KMS-11 (cell line): ENCODE measurements around the gene PTGIR.

Source experiments
- H2AFZ ChIP-seq: fragments of 200-600 bp; sonication (generic); 2 replicates; pipeline ENCODE4 v1.6.1; 2016; ENCODE audit warnings: antibody characterized with exemption, mixed run types, low read depth
- H3K27ac ChIP-seq: fragments of 200-600 bp; sonication (generic); 2 replicates; pipeline ENCODE4 v1.6.1; 2016; ENCODE audit warnings: mild to moderate bottlenecking, mixed run types
- H3K27me3 ChIP-seq: fragments of 200-600 bp; sonication (generic); 2 replicates; pipeline ENCODE4 v1.6.1; 2017; ENCODE audit warnings: mild to moderate bottlenecking, low read depth, mixed run types, moderate library complexity; ENCODE audit not compliant: insufficient read depth
- H3K36me3 ChIP-seq: fragments of 200-600 bp; sonication (generic); 2 replicates; pipeline ENCODE4 v1.6.1; 2017; ENCODE audit warnings: mild to moderate bottlenecking, mixed run types; ENCODE audit not compliant: insufficient read depth
- H3K4me1 ChIP-seq: fragments of 200-600 bp; sonication (generic); 2 replicates; pipeline ENCODE4 v1.6.1; 2016; ENCODE audit warnings: mild to moderate bottlenecking, low read depth, mixed run types; ENCODE audit not compliant: poor library complexity, severe bottlenecking
- H3K4me2 ChIP-seq: fragments of 200-600 bp; sonication (generic); 2 replicates; pipeline ENCODE4 v1.7.0; 2016; ENCODE audit warnings: mild to moderate bottlenecking, mixed run types
- H3K4me3 ChIP-seq: fragments of 200-600 bp; sonication (generic); IDR thresholded peaks from 2 replicates; pipeline ENCODE4 v1.6.1; 2017; ENCODE audit warnings: low read depth, low read length, mixed read lengths; ENCODE audit not compliant: insufficient read depth
- H3K79me2 ChIP-seq: fragments of 200-600 bp; sonication (generic); 2 replicates; pipeline ENCODE4 v1.6.1; 2016; ENCODE audit warnings: low read depth, mixed run types; ENCODE audit not compliant: insufficient read depth
- H3K9ac ChIP-seq: fragments of 200-600 bp; sonication (generic); 2 replicates; pipeline ENCODE4 v1.6.1; 2016; ENCODE audit warnings: mild to moderate bottlenecking, mixed run types
- H4K20me1 ChIP-seq: fragments of 200-600 bp; sonication (generic); 2 replicates; pipeline ENCODE4 v1.6.1; 2016; ENCODE audit warnings: mild to moderate bottlenecking, mixed run types; ENCODE audit not compliant: insufficient read depth
- CTCF ChIP-seq: fragments of 200-600 bp; sonication (generic); conservative IDR thresholded peaks from 2 replicates; pipeline ENCODE4 v1.6.1; 2017; ENCODE audit warnings: low read depth, mild to moderate bottlenecking, antibody characterized with exemption, low read length, moderate library complexity, mixed read lengths

PTGIR gene

GRCh38 chr19:46634656-46635218 is 9.8 kb upstream of the PTGIR start:
- H3K4me1 ChIP-seq: peaks cover 26% of the 10 kb centered on the region
- peaks cover 73% of the 10 kb centered on the region for H3K27me3 ChIP-seq
- H3K9ac ChIP-seq: no peak overlapping the region
- no peak overlapping the region for H3K4me3 ChIP-seq
- peak overlapping the region; percentile 53; the same call in 1 of the 2 replicates for H2AFZ ChIP-seq
- no peaks in the 10 kb centered on the region for H4K20me1 ChIP-seq
- H3K79me2 ChIP-seq: no peaks in the 10 kb centered on the region
- peak overlapping the region; percentile 72; the same call in 1 of the 2 replicates for H3K4me2 ChIP-seq
- H3K27ac ChIP-seq: no peak overlapping the region
- no peaks in the 10 kb centered on the region for H3K36me3 ChIP-seq
- no peak for TF ChIP-seq CTCF

GRCh38 chr19:46634045-46634655 is 9.3 kb upstream of the PTGIR start:
- no peak overlapping the region for H3K27ac ChIP-seq
- peaks cover 20% of the 10 kb centered on the region for H3K4me1 ChIP-seq
- H2AFZ ChIP-seq: peak overlapping the region; percentile 87; the same call in 1 of the 2 replicates
- peak overlapping the region; percentile 14; the same call in 1 of the 2 replicates for H3K9ac ChIP-seq
- no peak overlapping the region for H3K4me3 ChIP-seq
- peaks cover 72% of the 10 kb centered on the region for H3K27me3 ChIP-seq
- no peaks in the 10 kb centered on the region for H3K79me2 ChIP-seq
- no peaks in the 10 kb centered on the region for H3K36me3 ChIP-seq
- H4K20me1 ChIP-seq: no peaks in the 10 kb centered on the region
- peak overlapping the region; percentile 100 for H3K4me2 ChIP-seq
- no peak for TF ChIP-seq CTCF

- Histone ChIP-seq H3K36me3 (no peaks in the 10 kb centered on the region), H3K4me2 (peak overlapping the region; percentile 100; the same call in 1 of the 2 replicates), H3K27me3 (peaks cover 78% of the 10 kb centered on the region), H3K4me1 (peaks cover 14% of the 10 kb centered on the region), H3K4me3 (no peak overlapping the region), H3K27ac (no peak overlapping the region), H2AFZ (no peak overlapping the region), H3K79me2 (no peaks in the 10 kb centered on the region), H3K9ac (no peak overlapping the region), H4K20me1 (no peaks in the 10 kb centered on the region)
- no peak for TF ChIP-seq CTCF
Observed at GRCh38 chr19:46633130-46633529, 8.2 kb upstream of the PTGIR start.

DNA sequence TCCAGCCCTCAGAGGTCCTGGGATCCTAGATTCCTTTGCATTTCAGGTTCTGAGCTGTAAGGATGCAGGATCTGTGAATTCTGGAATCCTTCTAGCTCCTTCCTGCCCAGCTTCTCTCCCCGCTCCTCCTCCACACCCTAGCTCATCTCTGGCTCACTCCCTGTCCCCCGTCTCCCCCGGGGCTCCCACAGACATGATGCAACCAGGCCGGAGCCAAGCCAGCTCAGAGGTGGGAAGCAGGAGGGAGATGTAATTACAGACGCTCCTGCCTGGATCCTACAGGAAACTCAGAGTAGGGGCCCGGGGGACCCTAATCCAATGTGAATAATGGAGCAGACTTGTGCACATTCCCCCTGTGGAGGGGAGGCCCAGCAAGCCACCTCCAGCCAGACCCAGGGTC is 6.6 kb upstream of the PTGIR start:
- Histone ChIP-seq H3K4me2 (no peak overlapping the region), H3K4me1 (peaks cover 14% of the 10 kb centered on the region), H3K27me3 (peaks cover 66% of the 10 kb centered on the region), H3K9ac (no peak overlapping the region), H4K20me1 (no peaks in the 10 kb centered on the region), H2AFZ (no peak overlapping the region), H3K27ac (no peak overlapping the region), H3K79me2 (no peaks in the 10 kb centered on the region), H3K36me3 (no peaks in the 10 kb centered on the region), H3K4me3 (no peak overlapping the region)
- no peak for TF ChIP-seq CTCF
